DND-41 (cell line): Measurements from ENCODE around the gene HELQ.

Experiments used
- CTCF ChIP-seq: IDR thresholded peaks from 2 replicates; pipeline ENCODE4 v1.5.1; 2012; ENCODE audit warnings: borderline replicate concordance, low read length, moderate library complexity, mild to moderate bottlenecking; ENCODE audit not compliant: poor library complexity, severe bottlenecking; ENCODE audit errors: extremely low read depth
- EZH2 ChIP-seq: IDR thresholded peaks from 3 replicates; pipeline ENCODE4 v1.6.1; 2012; ENCODE audit warnings: borderline replicate concordance, low read depth, mild to moderate bottlenecking, moderate library complexity, low read length, inconsistent platforms; ENCODE audit not compliant: severe bottlenecking

GRCh38 chr4:83417566-83417965 lies 38.1 kb downstream of the HELQ start:
- TF ChIP-seq EZH2 (no peak), CTCF (no peak)
